DND-41 (cell line): ENCODE data around the gene DGKQ.

ENCODE experiments used
- ATAC-seq: fragments of 200-7000 bp; cut with Tn5 transposase; 3 replicates; pipeline ENCODE4 v1.9.1; 2021; ENCODE audit warnings: low read depth; ENCODE audit not compliant: insufficient read depth
- DNase-seq: peaks from one replicate; pipeline ENCODE4 v3.0.0-alpha.2; 2020
- H2AFZ ChIP-seq: 2 replicates; pipeline ENCODE4 v1.6.0; 2012; ENCODE audit warnings: low read depth, low read length
- H3K27ac ChIP-seq: 2 replicates; pipeline ENCODE4 v1.5.1; 2012; ENCODE audit warnings: low read length, inconsistent platforms
- H3K27me3 ChIP-seq: fragments of 200-600 bp; sonication (generic); 2 replicates; pipeline ENCODE4 v1.6.0; 2012; ENCODE audit warnings: low read length, mild to moderate bottlenecking, inconsistent platforms; ENCODE audit not compliant: insufficient read depth, poor library complexity
- H3K36me3 ChIP-seq: 2 replicates; pipeline ENCODE4 v1.5.1; 2012; ENCODE audit warnings: low read length, inconsistent platforms; ENCODE audit not compliant: insufficient read depth
- H3K4me1 ChIP-seq: 2 replicates; pipeline ENCODE4 v1.5.1; 2012; ENCODE audit warnings: mild to moderate bottlenecking, low read length; ENCODE audit not compliant: insufficient read depth
- H3K4me2 ChIP-seq: 2 replicates; pipeline ENCODE4 v1.6.0; 2012; ENCODE audit warnings: mild to moderate bottlenecking, moderate library complexity, low read length, inconsistent platforms; ENCODE audit not compliant: insufficient read depth
- H3K4me3 ChIP-seq, 2 experiments: fragments of 200-600 bp in 1 of 2; shearing (Covaris generic) in 1 of 2; 2 replicates each; pipeline ENCODE4 v1.5.1; 2012 to 2016; ENCODE audit warnings: inconsistent platforms in 2 of 2, low read length in 2 of 2, mild to moderate bottlenecking in 2 of 2, low read depth in 1 of 2, moderate library complexity in 1 of 2
- H3K79me2 ChIP-seq: 2 replicates; pipeline ENCODE4 v1.6.0; 2012; ENCODE audit warnings: low read length, inconsistent platforms; ENCODE audit not compliant: insufficient read depth
- H3K9ac ChIP-seq: 2 replicates; pipeline ENCODE4 v1.6.0; 2012; ENCODE audit warnings: low read depth, mild to moderate bottlenecking, inconsistent platforms, low read length, moderate library complexity
- H3K9me3 ChIP-seq: 2 replicates; pipeline ENCODE4 v1.5.1; 2012; ENCODE audit warnings: low read length, moderate library complexity, mild to moderate bottlenecking, inconsistent platforms; ENCODE audit not compliant: insufficient read depth, severe bottlenecking
- H4K20me1 ChIP-seq: 2 replicates; pipeline ENCODE4 v1.6.0; 2012; ENCODE audit warnings: low read length; ENCODE audit not compliant: insufficient read depth
- CTCF ChIP-seq: IDR thresholded peaks from 2 replicates; pipeline ENCODE4 v1.5.1; 2012; ENCODE audit warnings: borderline replicate concordance, low read length, moderate library complexity, mild to moderate bottlenecking; ENCODE audit not compliant: poor library complexity, severe bottlenecking; ENCODE audit errors: extremely low read depth
- EZH2 ChIP-seq: IDR thresholded peaks from 3 replicates; pipeline ENCODE4 v1.6.1; 2012; ENCODE audit warnings: borderline replicate concordance, low read depth, mild to moderate bottlenecking, moderate library complexity, low read length, inconsistent platforms; ENCODE audit not compliant: severe bottlenecking

DGKQ gene

GRCh38 chr4:958314-958665, 15.1 kb downstream of the DGKQ start:
- Histone ChIP-seq H3K4me3 (no peak overlapping the region), H3K4me2 (no peak overlapping the region), H3K36me3 (peaks cover 66% of the 10 kb centered on the region), H3K9ac (no peak overlapping the region), H3K27me3 (no peaks in the 10 kb centered on the region), H4K20me1 (peaks cover 13% of the 10 kb centered on the region), H3K27ac (no peak overlapping the region), H3K79me2 (no peaks in the 10 kb centered on the region), H2AFZ (no peak overlapping the region), H3K9me3 (no peaks in the 10 kb centered on the region), H3K4me1 (no peaks in the 10 kb centered on the region)
- no peak for TF ChIP-seq CTCF
- no peak for TF ChIP-seq EZH2
- ATAC-seq (no peak; the same call in 2 of the 3 replicates), DNase-seq (no peak)

- TF ChIP-seq CTCF (no peak), EZH2 (no peak)
- no peak overlapping the region for H2AFZ ChIP-seq
- H4K20me1 ChIP-seq: peaks cover 9% of the 10 kb centered on the region
- ATAC-seq (no peak; the same call in 2 of the 3 replicates), DNase-seq (no peak)
- no peak overlapping the region for H3K9ac ChIP-seq
- no peaks in the 10 kb centered on the region for H3K9me3 ChIP-seq
- H3K4me2 ChIP-seq: no peak overlapping the region
- no peaks in the 10 kb centered on the region for H3K27me3 ChIP-seq
- H3K79me2 ChIP-seq: no peaks in the 10 kb centered on the region
- H3K36me3 ChIP-seq: peaks cover 66% of the 10 kb centered on the region
- no peak overlapping the region for H3K27ac ChIP-seq
- no peaks in the 10 kb centered on the region for H3K4me1 ChIP-seq
- no peak overlapping the region for H3K4me3 ChIP-seq
Measured at GRCh38 chr4:957581-958313, 15.6 kb downstream of the DGKQ start.

- Histone ChIP-seq H3K4me1 (no peaks in the 10 kb centered on the region), H3K4me2 (no peak overlapping the region), H3K27ac (no peak overlapping the region), H3K36me3 (peaks cover 63% of the 10 kb centered on the region), H3K27me3 (no peaks in the 10 kb centered on the region), H4K20me1 (peaks cover 9% of the 10 kb centered on the region), H3K79me2 (no peaks in the 10 kb centered on the region), H3K4me3 (no peak overlapping the region), H3K9me3 (no peaks in the 10 kb centered on the region), H2AFZ (no peak overlapping the region), H3K9ac (no peak overlapping the region)
- DNase-seq (no peak), ATAC-seq (no peak)
- TF ChIP-seq EZH2 (no peak), CTCF (no peak)
Measured at GRCh38 chr4:957231-957580, 16.2 kb downstream of the DGKQ start.
